ENCODE data around the gene NME1.

Gene NME1

DNA sequence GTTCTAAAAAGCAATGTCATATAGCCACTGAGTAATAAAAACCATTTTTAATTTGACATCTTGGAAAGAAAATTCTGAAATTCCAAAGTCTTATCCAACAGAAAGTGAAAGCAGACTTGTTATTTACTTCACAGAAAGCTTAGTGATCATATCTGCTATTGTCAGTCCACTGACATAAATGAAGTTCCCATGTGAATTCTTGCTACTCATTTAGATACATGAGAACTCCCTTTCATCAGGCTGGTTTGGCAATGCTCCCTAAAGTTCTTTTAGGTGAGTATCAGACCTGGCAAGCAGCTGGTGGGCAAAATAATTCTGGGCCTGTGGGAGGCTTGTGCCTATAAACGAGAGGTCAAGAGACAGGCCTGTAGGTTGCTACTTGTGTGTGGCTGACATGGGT, 36.3 kb downstream of the NME1 start:
- H4K8ac ChIP-seq (ENCODE audit: low read depth, low read length) = no peak overlapping the region
- H3K18ac ChIP-seq (ENCODE audit: low read length) = no peak overlapping the region
- H3K27me3 ChIP-seq (ENCODE audit: control insufficient read depth in 3 of 3, insufficient read depth in 3 of 3, low read depth in 1 of 3, low read length in 3 of 3) = no peaks in the 10 kb centered on the region
- peaks cover 21 to 95% of the 10 kb centered on the region in 2 donors for H3K36me3 ChIP-seq (replicated peaks in 1 of 2; ENCODE audit: control insufficient read depth in 2 of 2, insufficient read depth in 2 of 2, low read length in 2 of 2)
- no peak for DNase-seq (ENCODE audit: low spot score)
- H3K27ac ChIP-seq (replicated peaks; ENCODE audit: low read length) = no peak overlapping the region
- H3K4me2 ChIP-seq (ENCODE audit: insufficient read depth, low read length, poor library complexity, severe bottlenecking) = no peak overlapping the region
- H2BK12ac ChIP-seq (ENCODE audit: low read length) = no peak overlapping the region
- H2BK5ac ChIP-seq (ENCODE audit: low read length) = no peak overlapping the region
- H3K4me3 ChIP-seq (ENCODE audit: low read length in 2 of 2) = no peak overlapping the region
- H3K4me1 ChIP-seq (ENCODE audit: control insufficient read depth in 2 of 2, insufficient read depth in 1 of 2, low read depth in 1 of 2, low read length in 2 of 2) = no peaks in the 10 kb centered on the region
- H2BK15ac ChIP-seq (ENCODE audit: low read length) = no peak overlapping the region
- H3K9me3 ChIP-seq (replicated peaks in 1 of 2; ENCODE audit: control insufficient read depth in 2 of 2, insufficient read depth in 1 of 2, low read depth in 1 of 2, low read length in 2 of 2) = no peaks in the 10 kb centered on the region
- no peak overlapping the region for H2AK5ac ChIP-seq (ENCODE audit: low read depth, low read length)
- H4K91ac ChIP-seq (ENCODE audit: low read depth, low read length, poor library complexity) = no peak overlapping the region
- no peak overlapping the region for H2BK120ac ChIP-seq (ENCODE audit: low read depth, low read length)
- H3K14ac ChIP-seq (ENCODE audit: low read length) = no peak overlapping the region
- H3K9ac ChIP-seq (ENCODE audit: low read depth, low read length, poor library complexity) = no peak overlapping the region
- no CpG with 5 or more reads among the region's 1 CpG for WGBS, 2 donors (ENCODE audit: extremely low coverage in 2 of 2, insufficient read length in 2 of 2, insufficient replicate concordance in 1 of 2)
- no peak overlapping the region for H2AFZ ChIP-seq (ENCODE audit: low read length)
- H3K23ac ChIP-seq (ENCODE audit: low read depth, low read length, poor library complexity) = no peak overlapping the region
- no peaks in the 10 kb centered on the region for H3K79me1 ChIP-seq (ENCODE audit: low read depth, low read length)
- no peak overlapping the region for H3K4ac ChIP-seq (ENCODE audit: low read length)

DNA sequence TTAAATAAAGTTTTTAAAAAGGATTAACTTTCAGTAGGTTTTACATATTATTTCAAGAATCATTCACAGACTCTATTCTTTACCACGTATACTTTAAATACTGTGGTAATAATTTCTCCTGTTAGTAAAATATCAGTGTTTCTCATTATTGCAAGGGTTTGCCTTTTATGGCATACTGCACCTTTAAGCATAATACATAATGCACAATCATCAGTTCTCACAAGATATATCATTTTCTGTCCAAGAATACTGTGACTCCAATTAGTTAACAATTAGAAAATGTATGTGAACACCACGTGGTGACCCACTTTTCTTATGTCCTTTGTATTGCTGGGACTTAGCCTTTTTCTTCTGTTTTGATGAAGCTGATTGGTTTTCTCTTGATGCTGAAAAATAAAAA, 38.5 kb downstream of the NME1 start:
- Histone ChIP-seq H3K27ac (replicated peaks; ENCODE audit: low read length) (no peak overlapping the region), H4K8ac (ENCODE audit: low read depth, low read length) (no peak overlapping the region), H3K9ac (ENCODE audit: low read depth, low read length, poor library complexity) (no peak overlapping the region), H2BK5ac (ENCODE audit: low read length) (no peak overlapping the region), H3K27me3 (ENCODE audit: control insufficient read depth in 3 of 3, insufficient read depth in 3 of 3, low read depth in 1 of 3, low read length in 3 of 3) (no peaks in the 10 kb centered on the region), H3K4me2 (ENCODE audit: insufficient read depth, low read length, poor library complexity, severe bottlenecking) (no peak overlapping the region), H2AFZ (ENCODE audit: low read length) (no peak overlapping the region), H2AK5ac (ENCODE audit: low read depth, low read length) (no peak overlapping the region), H2BK12ac (ENCODE audit: low read length) (no peak overlapping the region), H3K4ac (ENCODE audit: low read length) (no peak overlapping the region), H3K9me3 (replicated peaks in 1 of 2; ENCODE audit: control insufficient read depth in 2 of 2, insufficient read depth in 1 of 2, low read depth in 1 of 2, low read length in 2 of 2) (no peaks in the 10 kb centered on the region), H2BK120ac (ENCODE audit: low read depth, low read length) (no peak overlapping the region), H4K91ac (ENCODE audit: low read depth, low read length, poor library complexity) (no peak overlapping the region), H2BK15ac (ENCODE audit: low read length) (no peak overlapping the region), H3K36me3 (replicated peaks in 1 of 2; ENCODE audit: control insufficient read depth in 2 of 2, insufficient read depth in 2 of 2, low read length in 2 of 2) (peaks cover 22 to 93% of the 10 kb centered on the region in 2 donors), H3K4me1 (ENCODE audit: control insufficient read depth in 2 of 2, insufficient read depth in 1 of 2, low read depth in 1 of 2, low read length in 2 of 2) (no peaks in the 10 kb centered on the region), H3K4me3 (ENCODE audit: low read length in 2 of 2) (no peak overlapping the region), H3K23ac (ENCODE audit: low read depth, low read length, poor library complexity) (no peak overlapping the region), H3K79me1 (ENCODE audit: low read depth, low read length) (no peaks in the 10 kb centered on the region), H3K18ac (ENCODE audit: low read length) (no peak overlapping the region), H3K14ac (ENCODE audit: low read length) (no peak overlapping the region)
- no CpG with 5 or more reads among the region's 2 CpGs for WGBS, 2 donors (ENCODE audit: extremely low coverage in 2 of 2, insufficient read length in 2 of 2, insufficient replicate concordance in 1 of 2)
- no peak for DNase-seq (ENCODE audit: low spot score)

DNA sequence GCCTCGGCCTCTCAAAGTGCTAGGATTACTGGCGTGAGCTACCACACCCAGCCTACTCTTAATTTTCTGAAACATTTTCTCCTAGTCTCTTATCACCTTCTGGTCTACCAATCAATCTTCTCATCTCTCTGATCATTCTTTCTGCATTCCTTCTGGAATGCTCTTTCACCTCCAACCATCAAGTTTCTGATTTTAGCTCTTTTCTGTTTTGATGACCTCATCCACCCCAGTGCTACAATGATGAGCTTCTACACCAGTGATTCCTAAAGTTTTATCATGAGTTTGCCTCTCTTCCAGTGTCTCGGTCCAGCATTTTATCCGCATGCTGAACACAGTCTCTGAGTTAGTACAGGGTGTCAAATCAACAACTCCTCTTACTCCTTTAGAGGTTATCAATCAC, 44.4 kb downstream of the NME1 start:
- no peak overlapping the region for H2AK5ac ChIP-seq (ENCODE audit: low read depth, low read length)
- H2AFZ ChIP-seq (ENCODE audit: low read length) = no peak overlapping the region
- no peak overlapping the region for H3K23ac ChIP-seq (ENCODE audit: low read depth, low read length, poor library complexity)
- H2BK15ac ChIP-seq (ENCODE audit: low read length) = no peak overlapping the region
- no peak overlapping the region for H4K8ac ChIP-seq (ENCODE audit: low read depth, low read length)
- H3K4me3 ChIP-seq (ENCODE audit: low read length in 2 of 2) = no peak overlapping the region
- no peaks in the 10 kb centered on the region for H3K79me1 ChIP-seq (ENCODE audit: low read depth, low read length)
- H3K4me1 ChIP-seq (ENCODE audit: control insufficient read depth in 2 of 2, insufficient read depth in 1 of 2, low read depth in 1 of 2, low read length in 2 of 2) = no peaks in the 10 kb centered on the region
- no CpG with 5 or more reads among the region's 4 CpGs for whole genome bisulfite sequencing, 2 donors (ENCODE audit: extremely low coverage in 2 of 2, insufficient read length in 2 of 2, insufficient replicate concordance in 1 of 2)
- no peak overlapping the region for H3K18ac ChIP-seq (ENCODE audit: low read length)
- no peaks in the 10 kb centered on the region for H3K27me3 ChIP-seq (ENCODE audit: control insufficient read depth in 3 of 3, insufficient read depth in 3 of 3, low read depth in 1 of 3, low read length in 3 of 3)
- H3K36me3 ChIP-seq (replicated peaks in 1 of 2; ENCODE audit: control insufficient read depth in 2 of 2, insufficient read depth in 2 of 2, low read length in 2 of 2) = peaks cover 27 to 94% of the 10 kb centered on the region in 2 donors
- H3K9ac ChIP-seq (ENCODE audit: low read depth, low read length, poor library complexity) = no peak overlapping the region
- H4K91ac ChIP-seq (ENCODE audit: low read depth, low read length, poor library complexity) = no peak overlapping the region
- no peak overlapping the region for H2BK120ac ChIP-seq (ENCODE audit: low read depth, low read length)
- H3K4ac ChIP-seq (ENCODE audit: low read length) = no peak overlapping the region
- no peak overlapping the region for H2BK5ac ChIP-seq (ENCODE audit: low read length)
- H3K9me3 ChIP-seq (replicated peaks in 1 of 2; ENCODE audit: control insufficient read depth in 2 of 2, insufficient read depth in 1 of 2, low read depth in 1 of 2, low read length in 2 of 2) = no peaks in the 10 kb centered on the region
- no peak for DNase-seq (ENCODE audit: low spot score)
- no peak overlapping the region for H3K14ac ChIP-seq (ENCODE audit: low read length)
- no peak overlapping the region for H3K4me2 ChIP-seq (ENCODE audit: insufficient read depth, low read length, poor library complexity, severe bottlenecking)
- H3K27ac ChIP-seq (replicated peaks; ENCODE audit: low read length) = no peak overlapping the region
- no peak overlapping the region for H2BK12ac ChIP-seq (ENCODE audit: low read length)

- Histone ChIP-seq H3K18ac (ENCODE audit: low read length) (no peak overlapping the region), H3K23ac (ENCODE audit: low read depth, low read length, poor library complexity) (no peak overlapping the region), H3K9ac (ENCODE audit: low read depth, low read length, poor library complexity) (no peak overlapping the region), H2AK5ac (ENCODE audit: low read depth, low read length) (no peak overlapping the region), H2BK12ac (ENCODE audit: low read length) (no peak overlapping the region), H2BK15ac (ENCODE audit: low read length) (no peak overlapping the region), H3K4ac (ENCODE audit: low read length) (no peak overlapping the region), H3K27ac (replicated peaks; ENCODE audit: low read length) (no peak overlapping the region), H3K4me1 (ENCODE audit: control insufficient read depth in 2 of 2, insufficient read depth in 1 of 2, low read depth in 1 of 2, low read length in 2 of 2) (no peaks in the 10 kb centered on the region), H3K36me3 (replicated peaks in 1 of 2; ENCODE audit: control insufficient read depth in 2 of 2, insufficient read depth in 2 of 2, low read length in 2 of 2) (peaks cover 23 to 91% of the 10 kb centered on the region in 2 donors), H3K79me1 (ENCODE audit: low read depth, low read length) (no peaks in the 10 kb centered on the region), H3K4me2 (ENCODE audit: insufficient read depth, low read length, poor library complexity, severe bottlenecking) (no peak overlapping the region), H2BK120ac (ENCODE audit: low read depth, low read length) (no peak overlapping the region), H3K14ac (ENCODE audit: low read length) (no peak overlapping the region), H3K27me3 (ENCODE audit: control insufficient read depth in 3 of 3, insufficient read depth in 3 of 3, low read depth in 1 of 3, low read length in 3 of 3) (no peaks in the 10 kb centered on the region), H2BK5ac (ENCODE audit: low read length) (no peak overlapping the region), H3K4me3 (ENCODE audit: low read length in 2 of 2) (no peak overlapping the region), H4K91ac (ENCODE audit: low read depth, low read length, poor library complexity) (no peak overlapping the region), H2AFZ (ENCODE audit: low read length) (no peak overlapping the region), H4K8ac (ENCODE audit: low read depth, low read length) (no peak overlapping the region), H3K9me3 (replicated peaks in 1 of 2; ENCODE audit: control insufficient read depth in 2 of 2, insufficient read depth in 1 of 2, low read depth in 1 of 2, low read length in 2 of 2) (no peaks in the 10 kb centered on the region)
- no peak for DNase-seq (ENCODE audit: low spot score)
- no CpG with 5 or more reads among the region's 6 CpGs for WGBS, 2 donors (ENCODE audit: extremely low coverage in 2 of 2, insufficient read length in 2 of 2, insufficient replicate concordance in 1 of 2)
Observed at GRCh38 chr17:51200295-51200694, 46.9 kb downstream of the NME1 start.
